GM18870 (cell line): ENCODE data around the gene MZT2B.
"Not testable (repeated sequence)": the region's sequence is repeated elsewhere in the genome, so short reads cannot be mapped to it uniquely, and the experiment has no call there.

ENCODE experiments used
- ATAC-seq: cut with Tn5 transposase; IDR thresholded peaks from one replicate; pipeline ENCODE4 v1.9.1; 2021; ENCODE audit warnings: moderate library complexity; ENCODE audit not compliant: unreplicated experiment

MZT2B gene, protein sequence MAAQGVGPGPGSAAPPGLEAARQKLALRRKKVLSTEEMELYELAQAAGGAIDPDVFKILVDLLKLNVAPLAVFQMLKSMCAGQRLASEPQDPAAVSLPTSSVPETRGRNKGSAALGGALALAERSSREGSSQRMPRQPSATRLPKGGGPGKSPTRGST

DNA sequence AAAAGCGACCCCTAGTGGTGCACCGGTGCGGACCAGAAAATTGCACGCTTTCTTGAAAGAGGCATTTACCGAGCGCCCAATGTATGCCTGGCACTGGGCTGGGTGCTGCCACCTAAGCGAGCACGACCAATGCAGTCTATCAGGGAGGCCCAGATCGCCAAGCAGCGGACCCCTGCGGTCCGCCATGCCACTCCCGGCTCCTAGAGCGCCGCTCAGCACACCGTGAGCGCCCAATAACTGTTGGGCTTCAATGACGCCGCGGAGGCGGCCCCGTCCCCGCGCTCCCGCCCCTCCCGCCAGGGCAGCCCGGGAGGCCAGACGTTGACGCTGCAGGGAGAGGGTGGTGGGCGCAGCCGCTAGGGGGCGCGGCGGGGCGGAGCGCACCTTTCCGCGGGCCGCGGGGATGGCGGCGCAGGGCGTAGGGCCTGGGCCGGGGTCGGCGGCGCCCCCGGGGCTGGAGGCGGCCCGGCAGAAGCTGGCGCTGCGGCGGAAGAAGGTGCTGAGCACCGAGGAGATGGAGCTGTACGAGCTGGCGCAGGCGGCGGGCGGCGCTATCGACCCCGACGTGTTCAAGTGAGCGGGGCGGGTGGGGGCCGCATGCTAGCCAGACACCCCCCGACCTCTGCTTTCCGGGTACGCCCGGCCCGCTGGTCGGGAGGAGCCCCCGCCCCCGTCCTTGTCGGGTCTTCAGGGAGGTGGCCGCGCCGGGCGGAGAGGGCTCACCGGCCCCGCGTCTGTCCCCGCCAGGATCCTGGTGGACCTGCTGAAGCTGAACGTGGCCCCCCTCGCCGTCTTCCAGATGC lies at the start of gene MZT2B:
TSS of gene MZT2B (plus strand) at position 383 of the 803 bp plus-strand sequence. CDS start at position 404, 21 bp downstream.
- ATAC-seq = peak; percentile 72

DNA sequence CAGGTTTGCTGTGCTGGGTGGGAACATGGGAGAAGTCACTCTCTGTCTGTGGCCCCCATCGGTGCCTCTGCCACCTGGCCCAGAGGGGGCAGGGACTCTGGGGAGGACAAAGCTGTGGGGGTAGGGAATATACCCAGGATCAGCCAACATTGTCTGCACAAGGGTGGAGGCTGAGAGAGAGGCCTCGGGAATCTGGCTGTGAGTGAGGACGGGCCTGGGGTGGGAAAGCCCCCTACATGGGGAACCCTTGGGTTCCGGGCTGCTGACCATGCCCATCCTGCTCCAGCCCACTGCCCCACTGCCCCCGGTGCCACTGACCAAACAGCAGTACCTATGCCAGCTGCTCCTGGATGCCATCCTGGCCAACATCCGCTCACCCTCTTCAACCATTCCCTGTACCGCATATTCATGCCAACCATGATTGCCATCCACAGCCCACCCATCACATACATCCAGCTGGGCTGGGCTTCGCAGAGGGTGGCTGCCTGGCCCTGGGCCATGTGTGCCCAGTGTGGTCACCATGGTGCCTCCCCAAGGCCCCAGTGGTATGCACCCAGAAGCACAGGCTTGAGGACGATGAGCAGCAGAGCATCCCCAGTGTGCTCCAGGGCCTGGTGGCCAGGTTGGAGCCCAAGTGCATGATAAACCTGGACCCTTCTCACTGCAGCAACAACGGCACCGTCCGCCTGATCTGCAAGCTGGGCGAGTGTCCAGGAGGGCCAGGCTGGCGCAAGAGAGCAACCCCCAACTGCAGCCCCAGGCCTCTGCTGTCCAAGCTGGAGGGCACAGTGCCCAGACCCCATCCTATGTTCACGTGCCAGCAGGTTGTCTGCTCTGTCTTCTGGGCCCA lies 46.1 kb upstream of the MZT2B start:
- ATAC-seq = no peak

DNA sequence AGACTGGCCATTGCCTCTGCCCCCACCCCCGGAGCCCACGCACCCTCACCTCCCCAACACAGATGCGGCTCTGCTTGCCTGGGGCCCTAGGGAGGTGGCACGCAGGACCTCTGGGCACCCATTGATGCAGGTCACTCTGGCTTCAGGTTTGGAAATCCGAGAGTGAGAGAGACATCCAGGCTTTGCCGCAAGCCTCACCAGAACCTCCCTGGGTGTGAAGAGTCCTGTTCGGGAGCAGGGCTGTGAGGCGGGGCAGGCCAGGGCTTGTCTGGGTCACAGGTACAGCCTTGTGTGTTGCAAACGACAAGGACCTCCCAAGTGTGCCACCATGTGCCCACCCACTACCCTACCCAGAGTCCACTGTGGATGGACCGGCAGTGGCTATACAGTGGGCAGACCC lies 45.5 kb upstream of the MZT2B start:
- ATAC-seq = not testable (repeated sequence)

DNA sequence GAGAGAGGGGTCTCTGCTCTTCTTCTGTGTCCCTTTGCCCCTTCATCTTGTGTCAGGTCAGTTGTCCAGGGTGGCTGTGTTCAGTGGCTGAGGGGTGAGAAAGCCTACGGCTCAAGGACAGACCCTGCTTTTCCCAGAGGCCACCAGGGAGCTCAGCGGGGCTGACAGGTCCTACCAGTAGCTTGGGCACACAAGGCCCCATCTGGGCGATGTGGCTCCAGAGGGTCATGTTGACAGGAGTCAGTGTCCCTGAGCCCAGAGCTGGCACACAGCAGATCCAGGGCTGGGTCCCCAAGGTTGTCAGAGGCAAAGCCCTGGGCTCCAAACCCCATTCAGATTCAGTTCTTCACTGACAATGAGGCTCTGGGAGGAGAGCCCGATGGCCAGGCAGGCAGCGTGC lies 44.9 kb upstream of the MZT2B start:
- ATAC-seq = not testable (repeated sequence)

DNA sequence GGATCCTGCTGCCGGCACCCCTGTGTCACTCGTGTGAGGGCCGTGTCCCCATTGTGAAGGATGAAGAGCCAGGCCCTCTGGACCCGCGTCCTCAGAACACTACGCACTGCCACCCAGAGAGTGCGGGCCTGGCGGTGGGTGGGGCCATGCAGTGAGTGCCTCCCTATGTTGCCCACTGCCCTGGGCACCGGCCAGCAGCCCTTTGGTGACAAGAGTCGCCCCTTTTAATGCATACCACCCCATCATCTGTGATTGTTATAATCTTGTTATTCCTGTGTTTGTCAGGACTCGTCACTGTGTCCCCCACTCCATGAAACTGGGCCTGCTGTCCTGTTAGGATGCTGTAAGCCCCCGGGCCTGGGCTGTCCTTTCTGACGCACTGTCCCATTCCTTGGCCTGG lies 43.7 kb upstream of the MZT2B start:
- not testable (repeated sequence) for ATAC-seq

DNA sequence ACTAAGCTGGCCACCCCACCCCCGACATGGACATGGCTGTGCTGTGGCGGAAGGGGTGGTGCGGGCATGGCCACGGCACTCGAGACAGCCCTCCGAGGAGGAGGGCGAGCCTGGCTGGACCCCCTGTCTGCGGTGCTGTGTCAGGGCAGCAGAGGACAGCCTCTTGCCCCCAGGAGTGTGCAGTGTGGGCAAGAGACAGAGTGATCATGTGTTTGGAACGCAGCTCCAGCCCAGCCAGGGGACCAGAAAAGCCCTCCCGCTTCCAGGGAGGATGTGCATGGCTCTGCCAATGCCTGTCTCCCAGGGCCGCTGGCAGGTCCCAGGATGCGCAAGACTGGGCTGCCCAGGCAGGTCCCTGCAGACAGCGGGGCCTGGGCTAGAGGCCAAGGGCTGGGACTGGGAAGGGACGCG lies 43.2 kb upstream of the MZT2B start:
- not testable (repeated sequence) for ATAC-seq

DNA sequence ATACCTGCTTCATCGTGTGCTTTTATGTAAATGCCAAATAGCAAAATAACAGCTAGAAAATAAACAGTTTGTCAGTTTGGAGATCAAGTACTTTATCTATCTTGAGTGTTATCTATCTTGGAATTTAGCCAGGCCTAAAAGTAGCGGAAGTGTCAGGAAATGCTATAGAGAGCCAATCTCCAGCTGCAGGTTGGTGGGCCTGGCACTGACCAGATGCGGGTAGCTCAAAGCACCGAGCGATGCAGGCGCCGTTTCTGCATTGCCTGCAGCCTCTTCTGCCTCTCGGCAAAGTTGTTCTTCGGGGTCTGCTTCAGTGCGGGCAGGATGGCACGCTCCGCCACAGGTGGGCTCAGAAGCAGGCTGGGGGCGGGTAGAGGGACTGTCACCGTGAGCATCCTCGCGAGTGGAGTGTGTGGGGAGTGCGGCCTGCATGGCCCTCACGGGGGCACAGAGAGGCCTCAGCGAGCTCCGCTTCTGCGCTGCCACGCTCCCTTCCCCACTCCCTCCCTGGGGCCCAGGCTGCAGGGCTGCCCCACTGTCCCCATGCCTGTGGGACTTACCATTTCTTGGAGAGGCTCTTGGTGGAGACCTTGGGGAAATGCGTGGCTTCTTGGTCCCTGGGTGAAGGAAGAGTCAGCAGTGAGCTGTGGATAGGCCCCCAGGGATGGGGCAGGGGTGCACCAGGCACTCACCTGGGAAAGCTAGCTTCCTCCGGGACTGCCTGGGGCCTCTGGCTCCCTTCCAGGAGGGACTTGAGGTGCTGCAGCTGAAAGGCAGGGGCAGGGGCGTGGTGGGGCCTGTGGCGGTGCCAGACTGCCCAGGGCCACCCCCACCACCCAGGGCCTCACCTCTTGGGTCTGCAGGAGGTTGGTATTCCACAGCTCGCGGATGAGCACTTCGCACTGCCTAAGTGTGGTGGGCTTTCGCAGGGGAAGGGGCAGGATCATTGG lies 42.5 kb upstream of the MZT2B start:
- not testable (repeated sequence) for ATAC-seq

DNA sequence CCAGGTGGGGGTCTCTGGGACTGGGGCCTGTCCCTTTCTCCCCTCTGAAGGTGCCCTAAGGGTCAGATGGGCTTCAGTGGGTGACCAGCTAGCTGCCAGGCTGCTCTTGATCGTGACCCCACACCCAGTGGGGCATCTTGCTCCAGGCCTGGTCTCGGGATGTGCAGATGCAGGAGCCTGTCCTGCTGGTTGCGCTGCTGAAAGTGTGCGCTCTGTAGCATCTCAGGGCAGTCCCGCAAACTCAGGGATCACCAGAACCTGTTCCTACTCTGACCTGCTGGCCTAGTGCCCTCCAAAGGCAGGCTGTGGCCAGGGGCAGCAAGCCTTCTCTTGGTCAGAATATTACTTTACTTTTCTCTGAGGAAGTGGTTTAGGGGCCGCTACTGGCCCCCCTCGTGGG lies 41.5 kb upstream of the MZT2B start:
- ATAC-seq = not testable (repeated sequence)

DNA sequence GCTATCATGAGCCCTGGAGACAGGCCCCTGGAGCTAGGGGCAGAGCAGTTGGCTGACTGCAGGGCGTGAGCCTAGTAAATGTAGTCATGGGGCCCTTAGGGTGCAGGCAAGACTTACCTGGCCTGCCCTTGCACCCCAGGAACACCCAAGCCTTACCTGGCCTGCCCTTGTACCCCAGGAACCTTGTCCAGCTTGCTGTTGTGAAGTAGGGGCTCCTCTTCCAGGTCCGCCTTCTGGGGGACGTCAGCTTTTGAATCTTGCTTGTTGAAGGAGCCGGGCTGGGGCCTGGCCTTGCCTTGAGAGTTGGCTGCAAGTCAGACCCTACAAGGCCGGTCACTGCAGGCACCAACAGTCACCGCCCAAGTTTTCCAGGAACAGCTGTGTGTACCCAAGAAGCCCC lies 41.1 kb upstream of the MZT2B start:
- not testable (repeated sequence) for ATAC-seq

DNA sequence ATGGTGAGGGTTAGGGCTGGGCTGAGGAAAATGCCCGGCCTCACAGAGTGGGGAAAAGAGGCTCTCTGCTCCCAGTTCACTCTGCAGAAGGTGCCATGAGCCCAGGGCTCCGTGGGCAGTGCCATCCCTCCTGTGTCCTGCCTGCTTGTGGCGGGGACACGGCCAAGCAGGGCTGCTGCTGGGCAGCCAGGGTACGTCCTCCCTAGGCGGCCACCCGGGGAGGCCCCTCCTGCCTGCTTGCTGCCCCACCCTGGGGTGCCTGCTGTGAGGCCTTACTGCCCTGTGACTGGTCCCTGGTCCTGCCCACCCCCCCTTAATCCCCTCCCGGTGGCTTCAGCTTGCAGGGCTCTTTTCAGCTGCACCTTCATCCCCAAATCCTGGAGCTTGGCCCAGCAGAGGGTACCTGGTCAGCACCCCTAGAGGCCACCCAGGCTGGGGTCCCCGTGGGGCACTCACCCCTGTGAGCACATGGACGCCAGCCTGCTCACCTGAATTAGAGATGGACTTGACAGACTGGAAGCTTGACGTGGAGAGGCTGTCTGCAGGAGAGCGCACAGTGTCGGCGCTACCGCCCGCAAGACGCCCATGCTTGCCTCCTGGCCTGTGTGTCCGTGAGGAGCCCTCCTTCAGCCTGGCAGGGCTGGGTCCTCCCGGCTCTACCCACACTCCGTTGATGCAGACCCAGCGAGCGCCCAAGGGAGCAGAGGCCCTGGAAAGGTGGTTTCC lies 40.3 kb upstream of the MZT2B start:
- ATAC-seq = not testable (repeated sequence)

DNA sequence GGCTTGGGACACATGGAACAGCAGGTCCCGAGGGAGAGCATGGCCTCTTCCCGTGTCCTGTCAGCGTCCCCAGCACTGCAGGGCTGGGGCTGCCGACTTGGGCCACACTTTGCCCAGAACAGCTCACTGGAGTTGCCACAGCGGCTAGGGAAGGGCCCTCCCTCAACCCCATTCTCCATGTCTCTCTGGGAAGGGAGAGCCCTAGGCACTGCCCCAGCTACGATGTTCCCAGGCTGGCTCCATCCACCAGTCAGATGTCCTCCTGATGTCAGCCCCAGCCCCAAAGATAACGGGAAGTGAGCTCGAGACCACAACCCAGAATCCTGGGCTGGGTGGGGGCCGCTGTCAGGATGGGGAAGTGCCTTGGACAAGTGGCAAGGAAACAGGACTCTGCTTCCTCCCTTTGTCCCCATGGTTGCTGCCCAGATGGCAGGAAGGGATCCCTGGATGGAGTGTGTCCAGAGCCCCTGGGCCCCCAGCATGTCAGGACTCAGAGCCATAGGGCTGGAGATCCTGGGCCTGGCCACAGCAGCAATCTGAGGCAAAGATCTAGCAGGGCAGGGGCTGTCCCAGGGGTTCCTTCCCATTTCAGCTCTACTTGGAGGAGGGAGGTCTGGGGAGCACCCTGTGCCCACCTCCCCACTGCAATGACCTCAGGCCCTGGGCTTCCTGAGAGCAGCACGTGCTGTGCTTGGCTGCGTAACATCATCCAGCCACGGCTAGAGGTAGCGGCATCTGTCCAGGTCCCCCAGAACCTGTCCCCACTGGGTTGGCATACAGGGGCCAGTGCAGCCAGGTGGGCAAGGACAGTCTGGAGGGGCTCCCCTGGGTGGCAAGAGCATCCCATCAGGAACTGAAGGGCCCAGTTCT lies 39.4 kb upstream of the MZT2B start:
- not testable (repeated sequence) for ATAC-seq

DNA sequence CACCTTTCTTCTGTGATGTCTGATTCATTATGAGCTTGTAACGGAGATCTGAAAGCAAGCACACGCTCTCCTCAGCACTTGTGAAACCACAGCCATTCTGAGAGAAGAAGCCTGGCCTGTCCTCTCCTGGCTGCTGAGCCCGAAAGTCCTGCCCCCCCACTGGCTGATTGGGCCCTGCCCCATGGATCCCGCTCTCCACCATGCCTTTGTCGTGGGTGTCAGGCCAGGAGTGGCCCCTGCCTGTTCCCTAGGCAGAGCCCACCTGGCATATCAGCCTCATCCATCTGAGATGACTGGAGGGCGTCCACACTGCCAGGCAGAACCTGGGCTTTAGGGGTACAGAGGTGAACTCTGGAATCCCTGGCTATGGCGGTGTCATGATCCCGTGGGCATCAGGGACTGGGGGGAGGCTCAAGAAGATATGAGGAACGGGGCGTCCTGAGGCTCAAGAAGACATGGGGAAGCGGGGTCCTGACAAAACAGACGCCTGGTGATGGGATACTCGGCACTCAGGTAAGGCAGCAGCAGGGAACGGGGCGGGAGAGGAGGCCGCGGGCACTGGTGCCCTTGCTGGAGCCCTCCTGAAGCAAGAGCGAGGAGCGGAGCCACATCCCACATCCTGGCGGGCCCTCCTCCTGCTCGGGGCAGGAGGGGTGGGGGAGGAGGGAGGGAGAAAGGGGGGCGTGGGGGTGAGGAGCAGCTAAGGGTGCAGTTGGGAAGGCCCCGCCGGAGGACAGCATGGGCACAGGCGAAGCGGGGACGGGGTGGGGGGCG lies 38.6 kb upstream of the MZT2B start:
- not testable (repeated sequence) for ATAC-seq

DNA sequence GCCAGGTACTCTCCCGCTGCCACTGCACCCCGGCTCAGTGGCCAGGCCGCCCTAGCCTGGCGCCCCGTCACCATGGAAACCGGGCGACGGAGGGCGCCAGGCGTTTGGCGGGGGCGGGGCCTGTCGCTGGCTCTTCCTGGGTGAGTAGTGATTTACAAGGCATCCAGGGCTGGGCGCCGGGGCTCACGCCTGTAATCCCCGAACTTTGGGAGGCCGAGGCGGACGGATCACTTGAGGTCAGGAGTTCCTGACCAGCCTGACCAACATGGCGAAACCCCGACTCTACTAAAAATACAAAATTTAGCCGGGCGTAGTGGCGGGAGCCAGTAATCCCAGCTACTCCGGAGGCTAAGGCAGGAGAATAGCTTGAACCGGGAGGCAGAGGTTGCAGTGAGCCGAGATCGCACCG lies 37.1 kb upstream of the MZT2B start, which contains the start of gene CCDC74B:
TSS of gene CCDC74B (minus strand) at position 107 of the 409 bp plus-strand sequence. CDS start 116 bp downstream, outside the sequence.
- ATAC-seq = peak; percentile 60

DNA sequence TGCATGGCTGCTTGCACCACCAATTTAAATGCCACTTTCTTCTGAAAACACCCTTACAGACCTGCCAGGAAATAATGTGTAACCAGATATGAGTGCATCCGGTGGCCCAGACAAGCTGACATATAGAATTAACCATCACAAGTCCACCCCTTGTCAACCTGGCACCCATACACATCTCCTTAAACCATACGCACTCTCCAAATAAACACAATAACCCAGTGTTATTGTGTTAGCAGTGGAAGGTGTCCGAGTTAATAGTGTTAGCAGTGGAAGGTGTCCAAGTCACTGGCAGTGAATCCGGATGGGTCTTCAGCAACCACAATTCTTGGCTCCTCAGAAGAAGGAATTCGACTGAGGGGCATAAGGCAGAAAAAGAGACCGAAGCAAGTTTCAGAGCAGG lies 33.5 kb upstream of the MZT2B start:
- ATAC-seq = not testable (repeated sequence)

DNA sequence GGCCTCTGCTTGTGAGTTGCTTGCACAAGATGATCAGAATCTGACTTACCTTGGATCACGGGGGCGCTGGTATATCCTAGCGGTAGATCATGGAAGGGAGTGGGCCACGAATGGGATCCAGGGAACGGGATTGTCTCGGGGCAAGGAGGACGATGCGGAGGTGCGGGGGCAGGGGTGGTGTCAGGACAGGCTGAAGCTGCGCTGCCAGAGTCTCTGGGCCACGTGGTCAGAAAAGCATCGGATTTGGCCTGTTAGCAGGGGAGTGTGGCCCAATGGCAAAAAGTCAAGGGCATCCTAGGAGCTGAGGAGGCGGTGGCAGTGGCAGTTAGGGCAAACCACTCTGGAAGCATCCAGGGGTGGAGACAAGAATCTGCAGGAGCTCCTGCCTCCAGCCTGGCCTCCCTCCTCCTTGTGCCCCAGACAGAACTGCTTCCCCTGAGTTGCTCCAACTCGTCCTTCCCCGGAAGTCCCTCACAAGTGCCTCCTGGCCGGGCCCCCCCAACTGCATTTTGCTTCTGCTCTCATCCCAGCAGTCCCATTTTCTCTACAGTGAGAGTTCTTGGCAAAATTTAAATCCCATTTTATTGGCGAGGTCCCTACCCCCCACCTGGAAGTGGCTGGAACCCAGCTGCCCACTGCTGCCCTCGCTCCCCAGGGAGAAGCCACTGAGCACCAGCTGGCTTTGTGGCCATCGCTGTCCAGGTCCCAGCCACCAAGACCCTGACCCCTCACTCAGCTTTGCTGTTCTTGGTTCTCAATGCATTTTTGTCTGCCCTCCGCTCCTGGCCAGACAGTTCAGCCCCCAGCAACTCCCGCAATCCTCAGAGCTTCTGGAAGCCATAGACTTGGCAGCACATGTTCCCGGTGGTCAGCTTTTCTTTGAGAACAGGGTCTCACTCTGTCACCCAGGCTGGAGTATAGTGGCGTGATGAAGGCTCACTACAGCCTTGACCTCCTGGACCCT lies 31.6 kb upstream of the MZT2B start:
- ATAC-seq = no peak

DNA sequence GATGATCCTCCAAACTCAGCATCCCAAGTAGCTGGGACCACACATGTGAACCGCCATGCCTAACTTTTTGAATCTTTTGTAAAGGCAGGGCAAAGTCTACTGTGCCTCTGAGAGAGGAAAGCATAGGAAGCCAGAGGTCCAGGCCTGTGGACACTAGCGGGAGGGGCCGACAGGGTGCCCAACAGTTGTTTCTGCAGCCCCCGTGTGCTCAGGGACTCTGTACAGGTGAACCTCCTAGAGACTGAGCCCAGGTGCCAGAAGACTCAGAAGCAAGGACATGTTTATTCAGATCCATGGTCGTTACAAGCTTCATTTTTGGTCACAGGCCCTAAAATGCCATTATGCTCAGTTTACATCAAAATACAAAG lies 30.9 kb upstream of the MZT2B start:
- ATAC-seq = not testable (repeated sequence)
